ENCODE data around the gene OTOGL.

OTOGL gene

GRCh38 chr12:80401191-80401590 lies 301.9 kb downstream of the OTOGL start:
- DNase-seq, result no peak

GRCh38 chr12:80404629-80405028 lies 305.3 kb downstream of the OTOGL start:
- DNase-seq, result no peak

GRCh38 chr12:80406253-80406652 lies 306.9 kb downstream of the OTOGL start:
- DNase-seq, result no peak

DNA sequence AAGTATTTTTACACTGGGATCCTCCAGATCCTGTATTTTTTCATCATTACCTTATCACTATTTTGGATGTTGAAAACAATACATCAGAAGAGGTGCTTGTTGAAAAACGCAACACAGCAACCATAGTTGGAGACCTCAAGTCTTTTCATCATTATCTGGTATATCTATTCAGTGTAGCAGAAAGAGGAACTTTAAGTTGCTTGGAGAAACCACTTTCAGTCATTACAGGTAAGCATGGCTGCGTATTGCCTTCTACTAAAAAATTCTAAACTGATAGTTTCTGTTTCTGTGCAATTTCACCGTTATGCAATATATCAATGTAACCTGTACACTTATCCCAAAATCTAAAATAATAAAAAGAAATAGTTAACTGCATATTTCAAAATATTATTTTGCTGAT lies 312.4 kb downstream of the OTOGL start:
- DNase-seq, result no peak

DNA sequence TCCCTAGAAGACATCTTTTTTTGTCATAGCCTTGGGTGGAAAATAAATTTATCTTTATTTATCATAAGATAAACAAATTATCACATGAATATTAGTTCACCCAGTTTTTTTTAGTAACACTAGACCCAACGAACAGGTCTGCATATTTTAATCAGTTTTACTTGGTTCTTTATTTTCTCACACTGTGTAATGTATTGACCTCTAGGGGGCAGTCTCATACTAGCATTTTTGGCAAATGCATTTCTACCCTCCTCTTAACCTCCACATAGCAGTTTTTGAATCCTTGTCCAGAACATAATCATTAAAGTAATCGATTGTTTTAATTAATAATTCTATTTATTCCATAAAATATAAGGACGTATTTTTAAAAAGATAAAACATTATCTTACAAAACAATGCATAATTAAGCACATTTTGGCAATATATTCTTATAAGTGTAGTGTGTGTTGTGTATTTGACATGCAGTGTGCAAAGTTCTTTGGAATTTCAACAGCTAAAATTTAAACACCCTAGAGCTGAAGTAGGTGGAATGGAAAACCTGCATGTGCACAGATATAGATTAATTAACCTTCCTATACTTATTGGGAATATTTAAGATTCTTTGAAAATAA lies 313.1 kb downstream of the OTOGL start:
- peak; percentile 90 for DNase-seq

DNA sequence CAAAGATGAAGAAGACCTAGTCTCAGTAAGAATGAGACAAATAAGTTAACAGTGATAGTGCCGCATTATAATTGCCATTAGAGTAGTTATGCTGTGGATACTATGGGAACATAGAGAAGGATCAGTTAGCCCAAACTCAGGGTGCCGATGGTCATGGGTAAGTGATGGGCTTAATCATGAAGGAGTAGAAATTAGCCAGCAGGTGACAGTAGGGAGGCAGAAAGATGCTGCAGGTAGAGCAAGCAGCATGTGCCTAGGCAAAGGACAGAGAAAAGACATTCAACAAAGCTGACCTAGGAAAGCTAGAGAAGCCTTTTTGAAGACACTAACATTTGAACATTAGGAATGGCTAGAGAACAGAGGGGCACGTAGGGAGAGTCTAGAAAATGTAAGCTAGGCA lies 314.1 kb downstream of the OTOGL start:
- DNase-seq, result no peak

DNA sequence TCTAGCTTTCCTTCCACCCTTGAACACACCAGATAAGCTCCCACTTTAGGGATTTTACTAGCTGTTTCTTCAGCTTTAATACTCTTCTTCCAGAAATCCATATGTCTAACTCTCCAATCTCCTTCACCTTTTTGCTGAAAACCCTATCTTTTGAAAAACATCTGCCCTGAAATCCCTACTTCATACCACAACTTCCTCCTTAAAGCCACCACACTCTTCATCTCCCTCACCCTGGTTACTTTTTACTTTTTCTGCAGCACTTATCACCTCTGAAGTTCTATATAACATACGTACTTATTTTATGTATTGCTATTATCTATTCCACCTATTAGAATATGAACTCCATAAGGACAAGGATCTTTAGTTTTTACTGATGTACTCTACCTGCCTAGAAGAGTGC lies 316.1 kb downstream of the OTOGL start:
- no peak for DNase-seq

- no peak for DNase-seq
Observed at GRCh38 chr12:80419644-80420043, 320.3 kb downstream of the OTOGL start.

DNA sequence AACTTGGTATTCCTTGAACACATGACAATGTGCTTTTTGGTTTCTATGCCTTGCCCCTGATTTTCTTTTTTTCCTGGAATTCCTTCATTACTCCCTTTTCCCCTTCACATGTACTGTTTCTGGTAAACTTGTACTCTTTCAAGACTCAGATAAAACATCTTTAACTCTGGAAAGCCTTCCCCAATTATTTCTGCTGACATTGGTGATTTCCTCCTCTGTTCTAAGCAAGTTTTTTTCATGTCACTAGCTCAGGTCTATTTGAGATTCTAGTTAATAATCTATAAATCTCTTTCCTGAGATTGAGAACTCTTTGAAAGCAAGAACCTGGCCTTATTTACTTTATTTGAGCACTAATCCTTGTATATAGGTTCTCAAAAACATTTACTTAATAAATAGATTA lies 320.7 kb downstream of the OTOGL start:
- DNase-seq, result no peak

DNA sequence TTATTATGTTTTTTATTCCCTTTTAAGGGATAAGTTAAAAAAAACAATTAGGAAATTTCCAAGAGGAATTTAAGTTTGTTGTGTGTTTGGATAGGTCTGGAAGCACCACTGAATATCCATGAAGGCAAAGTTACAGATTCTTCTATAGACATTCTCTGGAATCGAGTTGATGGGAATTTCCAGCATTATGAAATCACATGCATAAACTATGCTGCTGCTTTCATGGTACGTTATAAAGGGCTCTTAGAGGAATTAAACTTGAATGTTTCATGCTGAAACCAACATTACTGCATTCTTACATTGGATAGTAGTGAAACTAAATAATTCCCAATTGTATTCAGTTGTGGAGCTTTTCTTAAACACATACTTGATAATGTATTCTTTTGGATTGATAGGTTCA lies 323.2 kb downstream of the OTOGL start:
- no peak for DNase-seq
